Jurkat, Clone E6-1 (cell line): Measurements from ENCODE around the gene ASCC2.
"Not testable (repeated sequence)": the region's sequence is repeated elsewhere in the genome, so short reads cannot be mapped to it uniquely, and the experiment has no call there.

Source experiments
- DNase-seq: peaks from one replicate; pipeline ENCODE4 v3.0.0-alpha.2; 2011; ENCODE audit warnings: low read depth, low spot score
- H3K4me3 ChIP-seq: 2 replicates; pipeline ENCODE4 v1.5.1; 2011; ENCODE audit warnings: mild to moderate bottlenecking, low read length, control low read depth, moderate library complexity

ASCC2 gene

GRCh38 chr22:29767171-29768051 lies 70.7 kb downstream of the ASCC2 start, which contains the start of gene UQCR10:
Gene UQCR10, plus strand, starts transcription at chr22:29767369. Its CDS starts 30 bp downstream, at chr22:29767399.
- H3K4me3 ChIP-seq: peak within 1 kb of the TSS; percentile 100
- peak; percentile 83 for DNase-seq

GRCh38 chr22:29766632-29767170 lies 71.4 kb downstream of the ASCC2 start, which contains the start of gene ZMAT5:
Gene ZMAT5, minus strand, starts transcription at chr22:29767007. Its CDS starts 18,463 bp downstream, at chr22:29748544.
- DNase-seq: peak; percentile 96
- H3K4me3 ChIP-seq: peak within 1 kb of the TSS; percentile 100

DNA sequence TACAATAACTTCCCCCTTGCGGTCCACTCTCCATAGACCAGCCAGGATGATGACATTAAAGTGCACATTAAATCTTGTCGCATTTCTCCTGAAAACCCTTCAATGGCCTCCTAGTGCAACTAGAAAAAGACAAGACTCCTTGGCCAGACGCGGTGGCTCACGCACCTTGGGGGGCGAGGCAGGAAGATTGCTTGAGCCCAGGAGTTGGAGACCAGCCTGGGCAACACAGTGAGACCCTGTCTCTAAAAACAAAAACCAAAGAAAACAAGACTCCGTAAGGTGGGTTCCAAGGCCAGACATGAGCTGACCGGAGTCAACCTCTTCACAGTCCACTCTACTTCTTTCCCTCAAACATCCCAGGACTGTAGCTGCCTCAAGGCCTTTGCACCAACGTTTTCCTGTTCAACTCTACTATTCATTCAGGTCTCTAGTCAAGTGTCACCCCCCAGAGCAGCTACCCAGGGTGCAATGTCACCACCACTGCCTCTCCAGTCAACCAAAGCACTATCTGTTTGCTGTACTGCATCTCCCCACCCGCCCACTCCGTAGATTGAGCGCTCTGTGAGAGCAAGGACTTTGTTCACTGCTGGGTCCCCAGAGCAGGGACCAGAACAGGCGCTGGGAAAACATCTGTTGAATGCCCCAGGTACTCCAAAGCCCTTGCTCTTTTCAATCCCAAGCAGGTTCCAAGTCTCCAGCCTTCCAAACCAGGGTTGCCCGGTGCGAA lies 72.0 kb downstream of the ASCC2 start:
- peak overlapping the region; percentile 100 for H3K4me3 ChIP-seq
- no peak for DNase-seq

DNA sequence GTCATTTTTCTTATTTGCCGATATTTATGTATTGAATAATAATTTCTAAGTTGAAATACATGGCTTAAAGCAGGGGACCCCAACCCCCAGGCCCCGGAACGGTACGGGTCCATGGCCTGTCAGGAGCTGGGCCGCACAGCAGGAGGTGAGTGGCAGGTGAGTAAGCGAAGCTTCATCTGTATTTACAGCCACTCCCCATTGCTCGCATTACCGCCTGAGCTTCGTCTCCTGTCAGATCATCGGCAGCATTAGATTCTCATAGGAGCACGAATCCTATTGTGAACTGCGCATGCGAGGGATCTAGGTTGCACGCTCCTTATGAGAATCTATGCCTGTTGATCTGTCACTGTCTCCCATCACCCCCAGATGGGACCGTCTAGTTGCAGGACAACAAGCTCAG lies 75.8 kb downstream of the ASCC2 start:
- no peak overlapping the region for H3K4me3 ChIP-seq
- DNase-seq: no peak

- DNase-seq: no peak
- no peak overlapping the region for H3K4me3 ChIP-seq
Measured at GRCh38 chr22:29758959-29759358, 79.1 kb downstream of the ASCC2 start.

GRCh38 chr22:29758068-29758622 lies 79.9 kb downstream of the ASCC2 start:
- no peak for DNase-seq
- no peak overlapping the region for H3K4me3 ChIP-seq

DNA sequence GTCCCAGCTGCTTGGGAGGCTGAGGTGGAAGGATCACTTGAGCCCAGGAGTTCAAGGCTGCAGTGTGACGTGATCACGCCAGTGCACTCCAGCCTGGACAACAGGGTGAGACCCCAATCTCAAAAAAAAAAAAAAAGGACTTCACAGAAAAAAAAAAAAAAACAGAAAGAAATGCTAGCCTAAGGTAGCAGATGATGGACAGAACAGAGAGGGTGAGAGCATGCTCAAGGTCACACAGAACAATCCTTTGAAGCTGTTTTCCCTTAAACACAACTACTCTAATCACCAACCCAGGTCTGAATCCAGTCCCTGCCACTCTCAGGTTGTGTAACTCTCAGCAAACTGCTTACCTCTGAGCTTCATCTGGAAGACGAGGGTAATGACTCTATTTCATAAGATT lies 81.0 kb downstream of the ASCC2 start:
- H3K4me3 ChIP-seq: no peak overlapping the region
- no peak for DNase-seq

DNA sequence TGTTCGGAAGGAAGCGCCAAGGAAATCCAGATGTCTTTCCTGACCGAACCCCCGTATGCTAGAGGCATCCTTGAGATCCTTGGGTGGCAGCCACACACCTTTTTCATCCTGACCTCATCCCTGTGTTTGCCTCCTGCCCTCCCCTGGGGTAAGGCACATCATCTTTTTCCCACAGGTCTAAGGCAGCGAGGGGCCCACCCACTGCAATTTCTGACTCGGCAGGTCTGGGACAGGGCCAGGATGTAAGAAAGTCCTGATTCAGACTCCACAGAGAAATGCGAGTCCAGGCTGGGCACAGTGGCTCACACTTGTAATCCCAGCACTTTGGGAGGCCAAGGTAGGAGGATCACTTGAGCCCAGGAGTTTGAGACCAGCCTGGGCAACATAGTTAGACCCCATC lies 81.7 kb downstream of the ASCC2 start:
- H3K4me3 ChIP-seq: no peak overlapping the region
- DNase-seq: no peak

DNA sequence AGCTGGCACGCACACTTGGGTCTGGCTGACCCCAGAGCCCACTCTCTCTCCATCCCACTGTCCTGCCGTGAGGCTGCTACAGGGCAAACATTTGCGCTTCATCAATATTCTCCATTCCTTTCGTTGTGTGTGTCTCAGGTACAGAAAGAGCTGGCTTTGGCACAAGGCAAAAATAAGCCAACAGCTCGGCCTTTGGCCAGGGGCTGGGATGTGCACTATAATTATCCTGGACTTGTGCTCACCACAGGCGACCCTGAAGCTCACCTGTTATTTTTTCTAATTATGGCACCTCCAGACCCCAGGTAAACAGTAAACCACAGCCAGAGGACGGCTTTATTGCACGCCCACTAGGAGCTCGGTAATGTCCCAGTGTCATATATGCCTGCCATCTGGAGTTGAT lies 82.2 kb downstream of the ASCC2 start:
- DNase-seq: no peak
- no peak overlapping the region for H3K4me3 ChIP-seq

- not testable (repeated sequence) for DNase-seq, H3K4me3 ChIP-seq
Measured at GRCh38 chr22:29754658-29755395, 83.2 kb downstream of the ASCC2 start.

- DNase-seq: no peak
- H3K4me3 ChIP-seq: no peak overlapping the region
Measured at GRCh38 chr22:29753808-29754657, 84.0 kb downstream of the ASCC2 start.

DNA sequence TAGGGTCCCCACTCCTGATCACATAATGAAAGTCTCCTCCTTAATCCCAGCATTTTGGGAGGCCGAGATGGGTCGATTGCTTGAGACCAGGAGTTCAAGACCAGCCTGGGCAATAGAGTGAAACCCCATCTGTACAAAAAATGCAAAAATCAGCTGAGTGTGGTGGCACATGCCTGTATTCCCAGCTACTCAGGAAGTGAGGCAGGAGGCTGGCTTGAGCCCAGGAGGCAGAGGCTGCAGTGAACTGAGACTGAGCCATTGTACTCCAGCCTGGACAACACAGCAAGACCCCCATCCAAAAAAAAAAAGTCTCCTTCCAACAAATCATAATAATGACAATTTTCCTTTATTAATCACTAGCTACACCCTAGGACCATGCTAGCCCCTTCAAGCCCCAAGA lies 86.4 kb downstream of the ASCC2 start:
- DNase-seq: no peak
- no peak overlapping the region for H3K4me3 ChIP-seq

- peak; percentile 96 for DNase-seq
- H3K4me3 ChIP-seq: no peak overlapping the region
Measured at GRCh38 chr22:29750559-29751538, 87.2 kb downstream of the ASCC2 start.

DNA sequence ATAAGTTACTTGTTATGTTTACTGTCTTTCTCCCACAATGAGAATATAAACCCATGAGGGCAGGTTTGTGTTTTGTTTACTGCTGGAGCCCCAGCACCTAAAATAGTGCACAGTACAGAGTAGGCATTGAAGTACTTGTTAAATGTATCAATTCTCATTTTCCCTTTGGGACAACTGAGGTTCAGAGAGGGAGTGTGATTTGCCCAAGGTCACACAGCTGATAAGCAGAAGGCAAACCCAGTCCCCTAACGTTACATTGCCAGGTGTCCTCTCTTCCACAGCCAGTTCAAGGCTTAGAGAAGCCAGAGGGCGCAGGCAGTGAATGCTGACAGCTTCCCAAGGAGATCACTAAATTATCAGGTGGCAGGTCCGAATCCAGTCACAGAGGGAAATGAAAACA lies 88.0 kb downstream of the ASCC2 start:
- H3K4me3 ChIP-seq: no peak overlapping the region
- no peak for DNase-seq

DNA sequence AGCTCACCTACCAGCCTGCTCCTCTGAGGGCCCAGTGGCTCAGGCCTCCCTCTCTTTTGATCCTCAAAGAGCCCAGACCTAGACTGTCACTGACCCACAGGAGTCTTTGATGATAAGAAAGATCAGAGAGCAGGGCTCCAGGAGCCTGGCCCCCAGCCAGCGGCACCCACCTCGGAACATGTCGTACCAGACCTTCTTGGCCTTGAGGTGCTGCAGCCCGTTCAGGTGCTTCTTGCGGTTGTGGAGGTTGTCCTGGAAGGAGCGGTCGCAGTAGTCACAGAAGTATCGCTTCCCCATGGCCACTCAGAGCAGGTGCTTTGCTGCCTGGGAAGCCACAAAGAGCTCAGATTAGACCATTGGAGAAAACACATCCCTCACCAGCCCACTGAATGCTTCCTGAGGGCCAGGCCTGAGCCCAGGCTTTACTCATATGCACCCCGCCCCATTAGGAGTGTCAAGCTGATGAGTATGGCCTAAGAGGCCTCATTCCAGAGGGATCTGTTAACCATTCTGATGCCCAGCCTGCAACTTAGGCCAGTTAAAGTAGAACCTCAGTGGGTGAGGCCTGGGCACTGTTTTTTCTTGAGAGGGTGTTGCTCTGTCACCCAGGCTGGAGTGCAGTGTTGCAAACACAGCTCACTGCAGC lies 89.7 kb downstream of the ASCC2 start:
- H3K4me3 ChIP-seq: no peak overlapping the region
- DNase-seq: no peak

DNA sequence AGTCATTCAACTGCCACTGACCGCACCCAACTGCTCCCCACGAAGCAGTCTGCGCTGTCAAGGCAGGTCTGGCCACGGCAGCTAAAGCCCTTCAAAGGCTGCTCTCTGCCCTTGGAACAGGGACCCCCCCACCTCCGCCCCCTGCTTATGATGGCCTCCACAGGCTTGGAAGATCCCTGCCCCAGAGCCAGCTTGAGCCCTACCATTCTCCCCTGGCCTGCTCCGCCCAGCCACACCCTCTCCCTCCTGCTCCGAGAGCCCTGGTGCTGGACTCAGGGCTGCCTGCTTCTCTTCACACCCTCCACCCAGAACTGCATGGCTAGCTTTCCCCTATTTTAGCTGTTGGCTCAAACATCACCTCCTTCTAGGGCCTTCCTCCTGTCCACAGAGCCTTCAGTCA lies 90.2 kb downstream of the ASCC2 start:
- DNase-seq: no peak
- no peak overlapping the region for H3K4me3 ChIP-seq

DNA sequence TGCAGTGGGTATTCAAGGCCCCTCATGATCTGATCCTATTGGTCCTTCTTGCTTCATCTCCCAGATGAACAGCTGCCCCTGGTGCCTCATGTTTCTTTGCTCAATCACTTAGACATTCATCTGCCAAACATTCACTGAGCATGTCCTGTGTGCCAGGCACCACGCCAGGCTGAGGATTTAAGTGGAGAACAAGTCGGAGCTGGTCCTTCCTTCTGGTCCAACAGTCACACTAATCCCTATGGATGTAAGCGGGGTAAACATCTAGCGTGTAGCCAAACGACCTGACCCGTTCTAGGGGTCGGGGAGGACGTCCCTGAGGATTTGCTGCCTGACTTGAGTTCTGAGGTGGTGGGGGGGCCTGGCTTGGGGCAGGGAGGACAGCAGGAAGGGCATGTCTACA lies 93.2 kb downstream of the ASCC2 start:
- H3K4me3 ChIP-seq: no peak overlapping the region
- DNase-seq: no peak
